VCaP (cell line): ENCODE measurements around the gene CDRT4.

Experiments used
- H3K27ac ChIP-seq: fragments of 450-650 bp; 2 replicates; pipeline ENCODE4 v1.5.1; 2017
- TF ChIP-seq, protein P1 (sequence below): fragments of 450-650 bp; conservative IDR thresholded peaks from 2 replicates; pipeline ENCODE4 v1.5.1; 2017; ENCODE audit warnings: mild to moderate bottlenecking, moderate library complexity

The CDRT4 gene

DNA sequence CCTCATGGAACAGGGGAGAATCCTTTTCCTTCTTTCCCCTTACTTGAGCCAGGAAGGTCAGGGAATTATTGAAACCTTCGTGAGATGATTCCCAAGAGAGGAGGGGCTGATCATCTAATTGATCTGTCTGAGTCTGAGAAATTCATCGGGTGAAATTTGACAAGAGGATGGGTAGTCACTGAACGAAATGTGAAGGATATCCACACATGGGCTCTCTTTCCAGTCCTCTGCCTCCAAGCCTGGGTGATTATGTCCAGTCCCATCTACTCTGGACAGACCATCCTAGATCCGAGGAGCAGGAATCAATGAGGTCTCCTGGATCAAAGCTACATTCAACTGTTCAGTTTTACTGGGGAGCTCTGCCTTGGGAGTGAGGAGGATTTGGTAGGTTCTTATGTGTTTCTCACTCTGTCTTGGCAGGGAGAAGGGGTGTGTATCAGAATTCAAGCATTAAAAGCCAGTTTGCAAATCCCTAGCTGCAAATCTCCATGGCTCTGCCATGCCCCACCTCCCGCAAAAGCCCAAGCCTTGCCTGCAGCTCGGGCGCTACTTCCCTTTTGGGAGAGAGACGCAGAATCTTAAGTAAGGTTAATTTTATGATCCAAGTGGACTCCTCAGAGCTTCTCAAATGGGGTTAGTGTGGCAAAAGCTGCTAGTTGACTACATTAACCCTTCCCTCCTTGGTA is 78.9 kb downstream of the CDRT4 start:
- TF ChIP-seq, protein P1, sequence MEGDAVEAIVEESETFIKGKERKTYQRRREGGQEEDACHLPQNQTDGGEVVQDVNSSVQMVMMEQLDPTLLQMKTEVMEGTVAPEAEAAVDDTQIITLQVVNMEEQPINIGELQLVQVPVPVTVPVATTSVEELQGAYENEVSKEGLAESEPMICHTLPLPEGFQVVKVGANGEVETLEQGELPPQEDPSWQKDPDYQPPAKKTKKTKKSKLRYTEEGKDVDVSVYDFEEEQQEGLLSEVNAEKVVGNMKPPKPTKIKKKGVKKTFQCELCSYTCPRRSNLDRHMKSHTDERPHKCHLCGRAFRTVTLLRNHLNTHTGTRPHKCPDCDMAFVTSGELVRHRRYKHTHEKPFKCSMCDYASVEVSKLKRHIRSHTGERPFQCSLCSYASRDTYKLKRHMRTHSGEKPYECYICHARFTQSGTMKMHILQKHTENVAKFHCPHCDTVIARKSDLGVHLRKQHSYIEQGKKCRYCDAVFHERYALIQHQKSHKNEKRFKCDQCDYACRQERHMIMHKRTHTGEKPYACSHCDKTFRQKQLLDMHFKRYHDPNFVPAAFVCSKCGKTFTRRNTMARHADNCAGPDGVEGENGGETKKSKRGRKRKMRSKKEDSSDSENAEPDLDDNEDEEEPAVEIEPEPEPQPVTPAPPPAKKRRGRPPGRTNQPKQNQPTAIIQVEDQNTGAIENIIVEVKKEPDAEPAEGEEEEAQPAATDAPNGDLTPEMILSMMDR, result no peak
- no peak overlapping the region for H3K27ac ChIP-seq

DNA sequence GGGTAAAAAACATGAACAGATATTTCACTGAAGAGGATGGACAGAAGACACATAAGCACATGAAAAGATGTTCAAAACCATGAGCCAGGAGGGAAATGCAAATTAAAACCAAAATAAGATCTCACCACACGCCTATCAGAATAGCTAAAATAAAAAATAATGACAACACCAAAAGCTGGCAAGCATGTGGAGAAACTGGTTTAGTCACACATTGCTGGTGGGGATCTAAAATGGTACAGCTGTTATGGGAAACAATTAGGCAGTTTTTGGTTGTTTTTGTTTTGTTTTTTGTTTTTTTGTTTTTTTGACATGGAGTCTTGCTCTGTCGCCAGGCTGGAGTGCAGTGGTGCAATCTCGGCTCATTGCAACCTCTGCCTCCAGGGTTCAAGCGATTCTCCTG is 81.3 kb downstream of the CDRT4 start:
- no peak overlapping the region for H3K27ac ChIP-seq
- TF ChIP-seq, protein P1, result no peak
